Endodermal cell (in vitro differentiated cells): ENCODE data around the gene ERAP2. TPM values are rescaled to one million over a fixed set of nuclear protein-coding genes. Genes with fewer than 3 reads are reported as not detected.

Experiments
- DNase-seq: peaks from one replicate; pipeline ENCODE4 v3.0.0-alpha.2; 2017
- H3K27ac ChIP-seq: 2 replicates; pipeline ENCODE4 v1.5.1; 2013; ENCODE audit warnings: mild to moderate bottlenecking, low read depth, low read length, moderate library complexity
- H3K27me3 ChIP-seq: 2 replicates; pipeline ENCODE4 v1.6.1; 2013; ENCODE audit warnings: mild to moderate bottlenecking, low read length, moderate library complexity; ENCODE audit not compliant: insufficient read depth, control insufficient read depth, poor library complexity, severe bottlenecking
- H3K36me3 ChIP-seq: 2 replicates; pipeline ENCODE4 v1.7.0; 2013; ENCODE audit warnings: mild to moderate bottlenecking, low read length, moderate library complexity; ENCODE audit not compliant: control insufficient read depth, insufficient read depth
- H3K4me1 ChIP-seq: one replicate; pipeline ENCODE4 v1.7.0; 2013; ENCODE audit warnings: low read length; ENCODE audit not compliant: control insufficient read depth, insufficient read depth
- H3K4me3 ChIP-seq: 2 replicates; pipeline ENCODE4 v1.5.1; 2013; ENCODE audit warnings: mild to moderate bottlenecking, low read length, moderate library complexity
- H3K9ac ChIP-seq: 2 replicates; pipeline ENCODE4 v1.6.1; 2013; ENCODE audit warnings: mild to moderate bottlenecking, low read length, moderate library complexity; ENCODE audit not compliant: poor library complexity, severe bottlenecking; ENCODE audit errors: extremely low read depth
- H3K9me3 ChIP-seq: 2 replicates; pipeline ENCODE4 v1.6.1; 2013; ENCODE audit warnings: mild to moderate bottlenecking, low read length, moderate library complexity; ENCODE audit not compliant: control insufficient read depth
- H3K27ac Mint-ChIP-seq: 2 replicates; pipeline ENCODE4 v1.8.0; 2020; ENCODE audit warnings: mixed read lengths
- H3K27me3 Mint-ChIP-seq: 2 replicates; pipeline ENCODE4 v1.8.0; 2021; ENCODE audit warnings: mild to moderate bottlenecking, mixed read lengths; ENCODE audit not compliant: insufficient read depth
- H3K36me3 Mint-ChIP-seq: 2 replicates; pipeline ENCODE4 v1.8.0; 2020; ENCODE audit warnings: low read depth, mixed read lengths
- H3K4me1 Mint-ChIP-seq: 2 replicates; pipeline ENCODE4 v1.8.0; 2020; ENCODE audit warnings: mixed read lengths
- H3K4me3 Mint-ChIP-seq: 2 replicates; pipeline ENCODE4 v1.8.0; 2020; ENCODE audit warnings: mild to moderate bottlenecking, moderate library complexity, mixed read lengths
- H3K9me3 Mint-ChIP-seq: 2 replicates; pipeline ENCODE4 v1.8.0; 2020; ENCODE audit warnings: mild to moderate bottlenecking, mixed read lengths
- CTCF ChIP-seq: fragments of 200-600 bp; sonication (generic); conservative IDR thresholded peaks from 2 replicates; pipeline ENCODE4 v1.5.0; 2021; ENCODE audit warnings: antibody characterized with exemption, mild to moderate bottlenecking
- WGBS, 2 experiments: methylation state at CpG; one replicate each; pipeline versions ENCODE4 v1.1.5 to v1.1.7; 2013; ENCODE audit warnings: missing lambda C conversion rate in 2 of 2, mixed read lengths in 1 of 2; ENCODE audit not compliant: insufficient coverage in 1 of 2, insufficient read length in 1 of 2; 5-methylcytosine and 5-hydroxymethylcytosine counted together
- total RNA-seq, 2 donors: library from RNA; stranded (reverse); fragmentation: NEBNext Ultra II Directional in 1 of 2; extraction: Animal tissue kit (Norgen Biotek cat#: 25700) in 1 of 2; gene quantifications; 2 replicates in 1 of 2; 3 replicates in 1 of 2; pipeline ENCODE4 v1.2.1, GENCODE V29; 2021

Gene ERAP2
- total RNA-seq, 2 donors from 2014 or later: not detected

- WGBS, 2 experiments: 0% methylated on average over 26 to 80 of the region's 80 CpGs
- Mint-ChIP-seq H3K4me3 (peak overlapping the region; percentile 91), H3K27ac (peak overlapping the region; percentile 96), H3K27me3 (peaks cover 24% of the 10 kb centered on the region), H3K9me3 (no peaks in the 10 kb centered on the region), H3K36me3 (no peaks in the 10 kb centered on the region), H3K4me1 (peaks cover 21% of the 10 kb centered on the region)
- Histone ChIP-seq H3K27ac (peak overlapping the region; percentile 94), H3K4me1 (no peaks in the 10 kb centered on the region), H3K4me3 (peak overlapping the region; percentile 96), H3K9ac (peak overlapping the region; percentile 73), H3K9me3 (no peaks in the 10 kb centered on the region), H3K27me3 (no peaks in the 10 kb centered on the region), H3K36me3 (no peaks in the 10 kb centered on the region)
- peak; percentile 96 for DNase-seq
- peak; percentile 21 for TF ChIP-seq CTCF
Observed at GRCh38 chr5:96934708-96935558, 58.6 kb downstream of the ERAP2 start.

- DNase-seq: peak; percentile 99
- peak within 1 kb of the TSS; percentile 91 for H3K4me3 Mint-ChIP-seq
- no peaks in the 10 kb centered on the region for H3K36me3 ChIP-seq
- no peaks in the 10 kb centered on the region for H3K27me3 ChIP-seq
- H3K9ac ChIP-seq: peak within 1 kb of the TSS; percentile 73
- TF ChIP-seq CTCF: no peak
- H3K27me3 Mint-ChIP-seq: peaks cover 24% of the 10 kb centered on the region
- no peaks in the 10 kb centered on the region for H3K9me3 ChIP-seq
- H3K9me3 Mint-ChIP-seq: no peaks in the 10 kb centered on the region
- H3K36me3 Mint-ChIP-seq: no peaks in the 10 kb centered on the region
- WGBS, 2 experiments: 0% methylated on average over 12 to 79 of the region's 79 CpGs
- peak within 1 kb of the TSS; percentile 94 for H3K27ac ChIP-seq
- no peaks in the 10 kb centered on the region for H3K4me1 ChIP-seq
- peak within 1 kb of the TSS; percentile 96 for H3K4me3 ChIP-seq
- peaks cover 23% of the 10 kb centered on the region for H3K4me1 Mint-ChIP-seq
- H3K27ac Mint-ChIP-seq: peak within 1 kb of the TSS; percentile 96
Observed at GRCh38 chr5:96935559-96936430, 59.5 kb downstream of the ERAP2 start, which contains the start of gene LNPEP. LNPEP (plus strand) TSS chr5:96936080; CDS start chr5:96936156, 76 bp downstream.

GRCh38 chr5:96936431-96937320, 60.4 kb downstream of the ERAP2 start:
- Mint-ChIP-seq H3K4me3 (peak overlapping the region; percentile 91), H3K36me3 (no peaks in the 10 kb centered on the region), H3K4me1 (peaks cover 26% of the 10 kb centered on the region), H3K27ac (no peak overlapping the region), H3K27me3 (peaks cover 19% of the 10 kb centered on the region), H3K9me3 (no peaks in the 10 kb centered on the region)
- peak overlapping the region; percentile 96 for H3K4me3 ChIP-seq
- WGBS, 2 experiments: 2 to 3% methylated on average over 15 to 27 of the region's 27 CpGs
- no peaks in the 10 kb centered on the region for H3K4me1 ChIP-seq
- peak; percentile 40 for TF ChIP-seq CTCF
- no peak overlapping the region for H3K9ac ChIP-seq
- no peaks in the 10 kb centered on the region for H3K9me3 ChIP-seq
- no peaks in the 10 kb centered on the region for H3K36me3 ChIP-seq
- peak; percentile 78 for DNase-seq
- no peaks in the 10 kb centered on the region for H3K27me3 ChIP-seq
- no peak overlapping the region for H3K27ac ChIP-seq
